HUES48 (cell line): Measurements from ENCODE around the gene LINS1.

Source experiments
- H3K27ac ChIP-seq: one replicate; pipeline ENCODE4 v1.7.0; 2013; ENCODE audit warnings: low read depth, low read length, inconsistent platforms
- H3K27me3 ChIP-seq: 2 replicates; pipeline ENCODE4 v1.6.1; 2013; ENCODE audit warnings: mild to moderate bottlenecking, low read length; ENCODE audit not compliant: control insufficient read depth, insufficient read depth
- H3K36me3 ChIP-seq: 2 replicates; pipeline ENCODE4 v1.6.1; 2013; ENCODE audit warnings: low read length; ENCODE audit not compliant: control insufficient read depth, insufficient read depth
- H3K4me1 ChIP-seq: 2 replicates; pipeline ENCODE4 v1.6.1; 2013; ENCODE audit warnings: mild to moderate bottlenecking, low read length; ENCODE audit not compliant: control insufficient read depth, insufficient read depth
- H3K4me3 ChIP-seq: 2 replicates; pipeline ENCODE4 v1.5.1; 2013; ENCODE audit warnings: mild to moderate bottlenecking, low read depth, low read length
- H3K9ac ChIP-seq: 2 replicates; pipeline ENCODE4 v1.6.1; 2013; ENCODE audit warnings: mild to moderate bottlenecking, low read depth, low read length, moderate library complexity
- H3K9me3 ChIP-seq: 2 replicates; pipeline ENCODE4 v1.6.1; 2013; ENCODE audit warnings: low read length; ENCODE audit not compliant: control insufficient read depth, insufficient read depth

The LINS1 gene

GRCh38 chr15:100633763-100634075 is 31.7 kb upstream of the LINS1 start:
- Histone ChIP-seq H3K4me1 (peaks cover 30% of the 10 kb centered on the region), H3K9me3 (no peaks in the 10 kb centered on the region), H3K27me3 (no peaks in the 10 kb centered on the region), H3K4me3 (no peak overlapping the region), H3K9ac (no peak overlapping the region), H3K27ac (no peak overlapping the region), H3K36me3 (peaks cover 27% of the 10 kb centered on the region)

GRCh38 chr15:100631831-100632230 is 29.8 kb upstream of the LINS1 start:
- no peak overlapping the region for H3K9ac ChIP-seq
- no peak overlapping the region for H3K27ac ChIP-seq
- no peaks in the 10 kb centered on the region for H3K27me3 ChIP-seq
- no peaks in the 10 kb centered on the region for H3K9me3 ChIP-seq
- peaks cover 27% of the 10 kb centered on the region for H3K36me3 ChIP-seq
- no peak overlapping the region for H3K4me3 ChIP-seq
- peaks cover 30% of the 10 kb centered on the region for H3K4me1 ChIP-seq

GRCh38 chr15:100628746-100629145 is 26.8 kb upstream of the LINS1 start:
- Histone ChIP-seq H3K27me3 (no peaks in the 10 kb centered on the region), H3K9me3 (no peaks in the 10 kb centered on the region), H3K36me3 (peaks cover 27% of the 10 kb centered on the region), H3K9ac (no peak overlapping the region), H3K27ac (no peak overlapping the region), H3K4me1 (peaks cover 4% of the 10 kb centered on the region; the same call in 1 of the 2 replicates), H3K4me3 (no peak overlapping the region)

GRCh38 chr15:100627789-100628395 is 25.9 kb upstream of the LINS1 start:
- Histone ChIP-seq H3K4me1 (peaks cover 4% of the 10 kb centered on the region; the same call in 1 of the 2 replicates), H3K27me3 (no peaks in the 10 kb centered on the region), H3K27ac (no peak overlapping the region), H3K4me3 (no peak overlapping the region), H3K36me3 (peaks cover 27% of the 10 kb centered on the region), H3K9me3 (no peaks in the 10 kb centered on the region), H3K9ac (no peak overlapping the region)

- H3K36me3 ChIP-seq = peaks cover 20% of the 10 kb centered on the region
- no peak overlapping the region for H3K4me3 ChIP-seq
- no peak overlapping the region for H3K9ac ChIP-seq
- no peaks in the 10 kb centered on the region for H3K4me1 ChIP-seq
- no peaks in the 10 kb centered on the region for H3K9me3 ChIP-seq
- H3K27ac ChIP-seq = no peak overlapping the region
- H3K27me3 ChIP-seq = no peaks in the 10 kb centered on the region
These were observed 21.3 kb upstream of the LINS1 start for GRCh38 chr15:100623301-100623700.

- H3K36me3 ChIP-seq = peaks cover 54% of the 10 kb centered on the region
- H3K9ac ChIP-seq = no peak overlapping the region
- H3K4me3 ChIP-seq = no peak overlapping the region
- no peaks in the 10 kb centered on the region for H3K9me3 ChIP-seq
- H3K27ac ChIP-seq = no peak overlapping the region
- H3K4me1 ChIP-seq = no peaks in the 10 kb centered on the region
- no peaks in the 10 kb centered on the region for H3K27me3 ChIP-seq
These were observed 14.7 kb upstream of the LINS1 start for GRCh38 chr15:100616700-100617099.

- Histone ChIP-seq H3K27ac (no peak overlapping the region), H3K9me3 (no peaks in the 10 kb centered on the region), H3K4me1 (no peaks in the 10 kb centered on the region), H3K4me3 (no peak overlapping the region), H3K9ac (no peak overlapping the region), H3K36me3 (peaks cover 57% of the 10 kb centered on the region), H3K27me3 (no peaks in the 10 kb centered on the region)
These were observed 13.8 kb upstream of the LINS1 start for GRCh38 chr15:100615801-100616200.

- H3K4me1 ChIP-seq = no peaks in the 10 kb centered on the region
- H3K27me3 ChIP-seq = no peaks in the 10 kb centered on the region
- H3K27ac ChIP-seq = no peak overlapping the region
- H3K4me3 ChIP-seq = no peak overlapping the region
- H3K9ac ChIP-seq = no peak overlapping the region
- no peaks in the 10 kb centered on the region for H3K9me3 ChIP-seq
- peaks cover 54% of the 10 kb centered on the region for H3K36me3 ChIP-seq
These were observed 12.9 kb upstream of the LINS1 start for GRCh38 chr15:100614918-100615317.

- H3K4me3 ChIP-seq = no peak overlapping the region
- H3K4me1 ChIP-seq = no peaks in the 10 kb centered on the region
- H3K36me3 ChIP-seq = peaks cover 54% of the 10 kb centered on the region
- H3K9me3 ChIP-seq = no peaks in the 10 kb centered on the region
- no peak overlapping the region for H3K9ac ChIP-seq
- H3K27me3 ChIP-seq = no peaks in the 10 kb centered on the region
- no peak overlapping the region for H3K27ac ChIP-seq
These were observed 12.4 kb upstream of the LINS1 start for GRCh38 chr15:100614336-100614735.

GRCh38 chr15:100613208-100613607 is 11.2 kb upstream of the LINS1 start:
- no peaks in the 10 kb centered on the region for H3K27me3 ChIP-seq
- no peaks in the 10 kb centered on the region for H3K9me3 ChIP-seq
- no peak overlapping the region for H3K9ac ChIP-seq
- no peak overlapping the region for H3K4me3 ChIP-seq
- no peaks in the 10 kb centered on the region for H3K4me1 ChIP-seq
- H3K27ac ChIP-seq = no peak overlapping the region
- peaks cover 54% of the 10 kb centered on the region for H3K36me3 ChIP-seq

- H3K4me3 ChIP-seq = no peak overlapping the region
- H3K9ac ChIP-seq = no peak overlapping the region
- no peaks in the 10 kb centered on the region for H3K4me1 ChIP-seq
- peaks cover 59% of the 10 kb centered on the region for H3K36me3 ChIP-seq
- H3K27ac ChIP-seq = no peak overlapping the region
- no peaks in the 10 kb centered on the region for H3K9me3 ChIP-seq
- no peaks in the 10 kb centered on the region for H3K27me3 ChIP-seq
These were observed 10.6 kb upstream of the LINS1 start for GRCh38 chr15:100612539-100612938.
